GM21723 (cell line): Measurements from ENCODE around the gene ACYP1.

Experiments used
- ATAC-seq: cut with Tn5 transposase; IDR thresholded peaks from one replicate; pipeline ENCODE4 v1.9.1; 2021; ENCODE audit warnings: mild to moderate bottlenecking, moderate library complexity; ENCODE audit not compliant: unreplicated experiment

ACYP1 gene

DNA sequence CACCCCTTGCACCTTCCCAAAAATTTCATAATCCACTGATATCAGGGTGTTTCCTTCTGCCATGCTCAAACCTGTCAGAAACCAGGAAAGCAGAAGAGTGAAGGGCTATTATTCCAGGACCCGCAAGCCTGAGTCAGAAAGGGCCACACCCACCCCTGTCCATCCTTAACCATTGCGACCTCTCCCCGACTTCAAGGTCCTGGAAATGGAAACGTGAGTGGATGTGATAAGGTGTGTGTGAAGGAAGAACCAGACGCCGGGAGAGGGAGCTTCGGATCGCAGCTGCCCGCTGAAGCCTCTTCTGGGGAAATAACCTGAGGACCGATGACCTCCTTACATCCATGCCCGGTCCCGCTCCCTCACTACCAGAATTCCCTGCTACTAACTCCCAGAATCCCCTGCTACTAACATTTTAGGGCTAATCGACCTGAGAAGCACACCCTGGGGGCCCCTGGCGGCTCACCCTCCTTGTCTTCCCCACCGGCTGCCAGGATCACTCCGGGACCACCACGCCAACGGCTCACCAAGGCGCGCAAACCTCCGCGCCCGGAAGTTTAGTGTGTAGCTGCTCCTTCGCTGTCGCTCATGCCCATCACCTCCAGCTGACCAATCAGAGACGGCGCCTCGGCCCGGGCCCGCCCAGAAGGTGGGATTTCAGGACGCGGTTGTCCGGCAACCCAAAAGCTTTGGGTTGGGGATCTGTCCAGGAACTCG is at the start of gene ACYP1:
ACYP1 (minus strand) TSS at position 534 of the 714 bp plus-strand sequence; CDS start at position 63, 471 bp downstream.
- peak; percentile 96 for ATAC-seq

DNA sequence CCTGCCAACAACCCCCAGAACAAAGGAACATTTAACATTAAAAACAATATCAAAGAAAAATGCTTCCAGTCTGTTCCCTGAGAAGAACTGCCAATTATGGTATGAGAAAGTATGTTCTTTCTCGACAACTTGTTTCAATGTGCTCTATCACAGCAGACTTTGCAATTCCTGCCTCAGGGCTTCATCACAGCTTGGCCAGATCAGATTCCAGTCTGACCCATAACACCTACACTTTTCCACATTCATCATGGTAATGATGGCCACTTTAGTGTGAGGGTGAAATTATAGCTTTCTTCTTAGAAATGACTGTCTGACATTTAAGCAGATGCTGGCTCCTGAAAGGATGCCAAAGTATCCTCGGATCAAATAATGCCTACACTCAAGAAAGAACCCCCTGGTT is 46.1 kb upstream of the ACYP1 start:
- no peak for ATAC-seq

GRCh38 chr14:75107186-75107585 is 43.4 kb upstream of the ACYP1 start:
- ATAC-seq = no peak

- no peak for ATAC-seq
Measured at GRCh38 chr14:75101491-75101890, 37.7 kb upstream of the ACYP1 start.

DNA sequence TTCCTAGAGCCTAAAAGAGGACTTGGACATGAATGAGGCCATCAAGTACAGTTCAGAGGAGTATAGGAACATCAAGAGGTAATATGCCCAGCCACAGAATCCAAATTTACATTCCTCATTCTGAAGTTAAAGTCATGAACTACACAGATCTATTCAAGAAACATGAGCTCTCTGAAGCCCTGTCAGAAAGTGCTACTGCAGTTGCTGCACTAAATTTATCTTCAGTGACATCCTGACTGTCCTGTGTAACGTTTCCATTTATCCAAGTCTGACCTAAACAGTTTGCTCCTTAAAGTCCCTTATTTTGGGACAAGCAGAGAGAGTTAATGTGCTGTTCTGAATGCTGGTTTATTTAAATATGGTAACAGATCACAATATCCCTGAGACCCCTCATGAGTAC is 34.9 kb upstream of the ACYP1 start:
- ATAC-seq = no peak

- no peak for ATAC-seq
Measured at GRCh38 chr14:75098212-75098611, 34.4 kb upstream of the ACYP1 start.

GRCh38 chr14:75096959-75097358 is 33.1 kb upstream of the ACYP1 start:
- no peak for ATAC-seq

DNA sequence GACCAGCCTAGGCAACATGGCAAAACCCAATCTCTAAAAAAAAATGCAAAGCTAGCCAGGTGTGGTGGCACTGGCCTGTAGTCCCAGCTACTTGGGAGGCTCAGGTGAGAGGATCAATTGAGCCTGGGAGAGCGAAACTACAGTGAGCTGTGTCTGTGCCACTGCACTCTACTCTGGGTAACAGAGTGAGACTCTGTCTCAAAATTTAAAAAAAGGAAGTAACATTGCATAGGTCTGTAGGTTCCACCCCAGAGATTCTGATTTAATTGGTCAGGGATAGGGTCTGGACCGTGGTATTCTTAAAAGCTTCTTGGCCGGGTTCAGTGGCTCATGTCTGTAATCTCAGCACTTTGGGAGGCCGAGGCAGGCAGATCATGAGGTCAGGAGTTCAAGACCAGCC is 31.9 kb upstream of the ACYP1 start:
- no peak for ATAC-seq

DNA sequence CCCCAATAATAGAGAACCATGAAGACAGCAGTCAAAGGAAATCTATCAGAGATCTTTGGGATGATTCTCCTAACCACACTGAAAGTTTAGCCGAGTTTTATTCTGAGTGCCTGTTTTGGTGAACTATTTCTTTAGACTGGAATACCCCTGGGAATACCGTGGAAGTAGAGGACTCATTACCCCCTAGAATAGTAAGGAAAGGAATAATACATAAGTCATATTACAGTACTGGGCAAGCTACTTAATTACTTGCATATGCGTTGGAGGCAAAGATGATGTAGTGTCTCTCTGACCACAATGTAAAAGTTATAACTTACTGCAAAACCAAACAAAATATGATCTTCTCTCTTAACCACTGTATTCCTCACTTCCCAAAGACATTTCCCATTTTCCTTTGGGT is 31.1 kb upstream of the ACYP1 start:
- ATAC-seq = no peak

DNA sequence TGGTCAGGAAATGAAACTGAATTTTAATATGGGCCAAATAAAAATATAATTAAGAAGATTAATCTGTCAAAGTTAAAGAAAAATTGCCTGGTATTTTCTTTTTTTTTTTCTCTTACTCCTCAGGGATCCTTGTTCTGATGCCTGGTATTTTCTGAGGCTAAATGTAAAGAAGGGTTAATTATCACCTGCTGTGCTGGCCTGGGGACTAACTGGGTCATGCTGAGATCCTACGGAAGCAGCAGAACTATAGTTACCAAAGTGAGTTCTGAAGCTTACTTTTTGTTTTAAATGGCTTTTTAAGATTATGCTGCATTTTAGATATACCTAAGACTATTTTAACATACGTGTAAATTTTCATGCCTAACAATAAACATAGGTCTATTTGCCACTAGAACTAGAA is 28.9 kb upstream of the ACYP1 start:
- ATAC-seq = no peak

GRCh38 chr14:75091251-75091650 is 27.4 kb upstream of the ACYP1 start:
- ATAC-seq = no peak

GRCh38 chr14:75090353-75090752 is 26.5 kb upstream of the ACYP1 start:
- no peak for ATAC-seq

- ATAC-seq = no peak
Measured at GRCh38 chr14:75088566-75089373, 24.9 kb upstream of the ACYP1 start.

GRCh38 chr14:75088153-75088552 is 24.3 kb upstream of the ACYP1 start:
- no peak for ATAC-seq

GRCh38 chr14:75084513-75084912 is 20.7 kb upstream of the ACYP1 start:
- no peak for ATAC-seq

GRCh38 chr14:75083271-75083670 is 19.4 kb upstream of the ACYP1 start:
- no peak for ATAC-seq

DNA sequence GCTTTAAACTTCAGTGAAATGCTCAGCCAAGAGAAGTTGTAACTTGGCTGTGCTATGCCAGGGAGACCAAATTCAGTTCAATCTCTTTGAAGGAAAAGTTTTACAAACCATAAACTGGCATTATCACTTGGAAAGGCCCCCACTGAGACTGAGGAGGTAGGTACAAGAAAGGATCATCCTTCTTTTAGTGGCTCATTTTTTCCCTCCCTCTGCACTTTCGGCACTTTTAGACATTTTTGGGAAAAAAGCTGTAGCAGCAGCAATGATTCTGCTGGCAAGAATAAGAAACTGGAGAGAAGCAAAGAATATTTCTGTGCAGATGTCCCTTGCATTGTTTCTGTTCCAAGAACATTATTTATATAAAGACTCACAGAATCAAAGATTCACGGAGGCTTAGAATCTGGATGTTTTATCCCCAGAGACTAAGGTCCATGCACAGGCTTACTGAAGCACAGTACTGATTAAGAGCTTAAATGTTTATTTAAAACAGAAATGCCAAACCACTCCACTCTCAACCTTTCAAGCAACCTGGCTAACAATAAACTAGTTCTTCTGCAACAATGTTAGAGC is 17.9 kb upstream of the ACYP1 start:
- no peak for ATAC-seq

DNA sequence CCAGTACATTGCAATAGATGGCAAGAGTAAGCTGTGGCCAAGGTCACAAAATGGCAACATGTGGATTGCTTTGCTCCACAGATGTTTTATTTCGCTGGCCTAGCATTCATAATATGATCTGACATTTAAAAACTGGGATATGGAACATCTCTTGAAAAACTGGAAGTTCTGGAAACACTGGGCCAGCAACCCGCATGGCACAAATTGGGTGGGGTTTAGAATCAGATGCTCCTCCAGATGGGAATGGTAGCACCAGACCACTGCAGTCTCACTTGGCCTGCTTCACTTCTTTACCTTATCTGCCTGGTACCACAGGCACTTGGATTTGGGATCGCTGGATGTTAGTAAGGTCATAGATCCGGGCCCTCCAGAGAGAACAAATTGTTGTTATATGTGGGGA is 15.7 kb upstream of the ACYP1 start:
- no peak for ATAC-seq

DNA sequence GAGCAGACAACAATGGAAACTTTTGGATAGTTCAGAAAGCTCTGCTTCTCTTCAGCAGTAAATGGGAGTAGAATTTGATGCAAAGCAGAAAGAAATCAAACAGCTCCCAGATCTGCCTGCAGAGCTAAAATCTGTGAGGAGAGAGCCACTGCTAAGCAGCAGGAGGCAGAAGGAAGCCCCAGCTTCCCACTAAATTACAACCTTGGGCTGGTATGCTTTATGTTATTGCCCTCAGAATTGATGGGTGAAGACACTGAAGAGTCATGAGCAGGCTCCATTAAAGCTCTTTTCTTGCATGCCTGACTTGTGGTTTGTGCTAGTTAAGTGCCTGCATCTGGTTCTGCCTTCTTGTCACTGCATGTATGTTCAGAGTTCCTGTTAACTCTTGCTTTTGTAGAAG is 14.0 kb upstream of the ACYP1 start:
- ATAC-seq = no peak

DNA sequence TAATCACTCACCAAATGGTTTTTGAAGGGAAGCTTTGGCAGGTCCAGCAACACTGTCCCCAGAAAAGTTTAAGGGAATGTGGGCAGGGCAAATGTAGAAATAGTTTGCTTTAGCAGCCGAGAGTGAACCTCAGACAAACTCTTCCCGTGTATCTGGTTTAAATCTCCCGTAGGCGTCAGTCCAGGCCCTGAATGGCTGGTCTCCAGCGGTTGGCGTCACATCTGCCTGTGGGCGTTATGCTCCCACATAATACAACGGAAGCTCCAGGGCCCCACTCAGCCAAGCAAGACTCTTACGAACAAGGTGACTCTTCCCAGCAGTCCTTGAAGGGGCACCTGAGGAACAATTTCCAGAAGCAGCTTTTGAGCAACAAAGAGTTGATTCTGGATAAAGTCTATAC is 6.6 kb upstream of the ACYP1 start:
- ATAC-seq = no peak

- no peak for ATAC-seq
Measured at GRCh38 chr14:75069811-75070145, 6.0 kb upstream of the ACYP1 start.

GRCh38 chr14:75069121-75069810 is 5.4 kb upstream of the ACYP1 start, which contains the start of gene ZC2HC1C:
ZC2HC1C (plus strand) TSS chr14:75069641; CDS start chr14:75070574, 933 bp downstream.
- peak; percentile 64 for ATAC-seq
